Choroid plexus epithelial cell (primary cell): ENCODE data around the gene SLC34A3.

ENCODE experiments used
- DNase-seq: peaks from one replicate; pipeline ENCODE4 v3.0.0-alpha.2; 2010; ENCODE audit warnings: low read depth
- H3K4me3 ChIP-seq: 2 replicates; pipeline ENCODE4 v1.5.1; 2011; ENCODE audit warnings: low read depth, mild to moderate bottlenecking, control low read depth, low read length, moderate library complexity
- TF ChIP-seq, protein P1 (sequence below): conservative IDR thresholded peaks from 2 replicates; pipeline ENCODE4 v1.5.1; 2011; ENCODE audit warnings: low read depth, mild to moderate bottlenecking, control low read depth, inconsistent platforms, low read length, moderate library complexity

Gene SLC34A3

DNA sequence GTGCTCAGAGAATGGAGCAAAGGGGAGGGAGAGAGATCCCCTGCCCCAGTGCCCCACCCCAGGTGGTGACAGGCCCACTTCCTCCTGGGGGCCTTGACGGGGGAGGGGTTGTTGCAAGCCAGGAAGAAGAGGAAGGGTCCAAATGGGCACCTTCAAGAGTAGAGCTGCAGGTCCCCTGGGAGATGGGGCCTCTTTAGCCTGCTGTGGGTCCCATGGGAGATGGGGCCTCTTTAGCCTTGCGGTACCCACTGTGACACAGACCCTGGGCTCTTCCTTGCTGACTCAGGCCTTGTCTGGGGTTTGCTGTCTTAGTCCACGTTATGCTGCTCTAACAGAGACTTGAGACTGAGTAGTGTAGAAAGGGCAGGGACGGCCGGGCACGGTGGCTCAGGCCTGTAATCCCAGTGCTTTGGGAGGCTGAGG lies 37.2 kb downstream of the SLC34A3 start:
- TF ChIP-seq, protein P1, sequence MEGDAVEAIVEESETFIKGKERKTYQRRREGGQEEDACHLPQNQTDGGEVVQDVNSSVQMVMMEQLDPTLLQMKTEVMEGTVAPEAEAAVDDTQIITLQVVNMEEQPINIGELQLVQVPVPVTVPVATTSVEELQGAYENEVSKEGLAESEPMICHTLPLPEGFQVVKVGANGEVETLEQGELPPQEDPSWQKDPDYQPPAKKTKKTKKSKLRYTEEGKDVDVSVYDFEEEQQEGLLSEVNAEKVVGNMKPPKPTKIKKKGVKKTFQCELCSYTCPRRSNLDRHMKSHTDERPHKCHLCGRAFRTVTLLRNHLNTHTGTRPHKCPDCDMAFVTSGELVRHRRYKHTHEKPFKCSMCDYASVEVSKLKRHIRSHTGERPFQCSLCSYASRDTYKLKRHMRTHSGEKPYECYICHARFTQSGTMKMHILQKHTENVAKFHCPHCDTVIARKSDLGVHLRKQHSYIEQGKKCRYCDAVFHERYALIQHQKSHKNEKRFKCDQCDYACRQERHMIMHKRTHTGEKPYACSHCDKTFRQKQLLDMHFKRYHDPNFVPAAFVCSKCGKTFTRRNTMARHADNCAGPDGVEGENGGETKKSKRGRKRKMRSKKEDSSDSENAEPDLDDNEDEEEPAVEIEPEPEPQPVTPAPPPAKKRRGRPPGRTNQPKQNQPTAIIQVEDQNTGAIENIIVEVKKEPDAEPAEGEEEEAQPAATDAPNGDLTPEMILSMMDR, result no peak
- DNase-seq, result no peak
- no peak overlapping the region for H3K4me3 ChIP-seq

DNA sequence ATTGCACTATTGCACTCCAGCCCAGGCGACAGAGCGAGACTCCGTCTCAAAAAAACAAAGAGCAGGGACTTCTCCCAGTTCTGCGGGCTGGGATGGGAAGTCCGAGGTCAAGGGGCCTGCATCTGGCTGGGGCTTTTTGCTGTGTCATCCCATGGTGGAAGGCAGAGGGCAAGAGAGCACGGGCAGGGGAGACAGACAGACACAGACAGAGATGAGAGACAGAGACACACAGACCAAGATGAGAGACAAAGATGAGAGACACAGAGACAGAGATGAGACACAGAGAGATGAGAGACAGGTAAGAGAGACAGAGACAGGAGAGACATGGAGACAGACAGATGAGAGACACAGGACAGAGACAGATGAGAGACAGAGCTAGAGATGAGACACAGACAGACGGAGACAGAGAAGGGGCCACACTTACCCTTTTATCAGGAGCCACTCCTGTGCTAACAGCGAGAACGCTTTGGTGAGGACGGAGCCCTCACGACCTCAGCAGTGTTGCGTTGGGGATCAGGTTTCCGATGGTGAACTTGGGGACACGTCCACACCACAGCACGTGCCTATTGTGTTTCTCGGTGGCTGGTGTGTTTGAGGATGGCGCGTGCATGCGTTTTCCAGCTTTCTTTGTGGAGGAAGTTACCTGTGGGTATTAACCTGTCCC lies 38.0 kb downstream of the SLC34A3 start:
- peak; percentile 46 for DNase-seq
- H3K4me3 ChIP-seq, result no peak overlapping the region
- TF ChIP-seq, protein P1, result no peak

DNA sequence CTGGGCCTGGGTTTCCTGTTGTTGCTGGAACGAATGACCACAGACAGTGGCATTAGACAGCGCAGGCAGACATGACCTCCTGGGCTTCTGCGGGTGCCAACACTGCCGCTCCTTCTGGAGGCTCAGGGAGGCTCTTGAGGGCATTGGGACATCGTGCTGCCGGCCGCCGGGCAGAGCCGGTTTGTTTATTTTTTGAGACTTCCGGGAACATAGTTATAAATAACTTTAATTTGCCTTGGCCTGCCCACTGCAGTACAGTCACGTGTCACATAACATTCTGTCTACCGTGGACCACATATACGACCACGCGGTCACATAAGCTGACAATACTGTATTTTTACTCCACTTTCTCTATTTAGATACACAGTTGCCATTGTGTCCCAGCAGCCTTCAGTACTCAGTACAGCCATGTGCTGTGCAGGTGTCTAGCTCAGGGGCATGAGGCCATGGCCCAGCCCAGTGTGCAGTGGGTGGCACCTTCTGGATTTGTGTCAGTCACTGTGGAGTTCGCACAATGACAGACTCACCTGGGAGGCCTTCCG lies 38.6 kb downstream of the SLC34A3 start:
- TF ChIP-seq, protein P1, result no peak
- peak; percentile 62 for DNase-seq
- no peak overlapping the region for H3K4me3 ChIP-seq

DNA sequence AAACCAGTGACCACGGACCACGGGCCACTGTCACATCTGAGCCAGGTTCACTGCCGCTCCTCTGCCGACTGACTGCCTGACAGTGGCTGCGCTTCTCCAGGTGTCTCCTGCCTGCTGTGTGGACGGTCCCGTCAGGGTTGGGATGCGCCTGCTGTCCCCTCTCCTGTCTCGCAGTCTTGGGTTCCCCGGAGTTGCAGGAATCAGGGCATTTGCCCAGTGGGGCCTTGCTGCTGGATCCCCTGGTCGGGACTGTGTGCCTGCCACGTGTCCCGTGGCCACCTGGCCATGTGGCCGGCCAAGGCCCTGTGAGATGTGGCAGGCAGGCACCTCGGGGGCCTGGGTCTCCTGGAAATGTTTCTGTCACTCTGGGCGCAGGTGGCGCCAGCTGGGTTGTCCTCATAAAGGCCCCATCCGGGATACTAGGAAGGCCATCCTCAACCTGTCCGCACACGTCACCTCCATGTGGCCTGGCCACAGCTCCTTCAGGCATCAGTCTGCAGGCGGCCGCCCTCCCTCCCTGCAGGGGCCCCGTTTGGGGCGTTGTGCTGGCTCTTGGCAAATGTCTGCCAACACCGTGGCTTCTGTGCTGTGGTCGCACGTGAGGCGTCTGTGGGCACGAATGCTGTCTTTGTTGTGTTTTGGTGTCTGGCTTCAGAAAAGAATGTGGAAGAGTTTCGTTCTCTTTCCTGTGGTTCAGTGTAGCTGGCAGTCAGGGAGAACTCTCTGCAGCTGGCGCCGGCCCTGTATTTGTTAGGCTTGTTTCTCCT lies 40.4 kb downstream of the SLC34A3 start:
- H3K4me3 ChIP-seq, result no peak overlapping the region
- DNase-seq, result no peak
- TF ChIP-seq, protein P1, result no peak

DNA sequence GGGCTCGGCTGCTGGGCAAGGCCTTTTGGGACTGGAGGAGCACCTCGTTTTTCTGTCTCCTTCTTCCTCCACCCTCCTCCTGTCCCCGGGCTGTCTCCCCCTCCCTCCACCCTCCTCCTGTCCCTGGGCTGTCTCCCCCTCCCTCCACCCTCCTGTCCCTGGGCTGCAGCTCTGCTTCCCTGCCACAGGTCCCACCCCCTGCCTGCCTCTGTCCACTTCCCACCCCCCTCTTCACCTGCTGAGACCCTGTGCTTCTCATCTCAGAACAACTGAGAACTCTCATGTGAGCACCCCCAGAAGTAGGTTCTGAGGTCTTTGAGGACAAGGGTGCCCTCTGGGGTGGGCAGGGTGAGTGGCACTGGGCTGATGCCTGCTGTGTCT lies 41.0 kb downstream of the SLC34A3 start:
- no peak for DNase-seq
- TF ChIP-seq, protein P1, result no peak
- no peak overlapping the region for H3K4me3 ChIP-seq

DNA sequence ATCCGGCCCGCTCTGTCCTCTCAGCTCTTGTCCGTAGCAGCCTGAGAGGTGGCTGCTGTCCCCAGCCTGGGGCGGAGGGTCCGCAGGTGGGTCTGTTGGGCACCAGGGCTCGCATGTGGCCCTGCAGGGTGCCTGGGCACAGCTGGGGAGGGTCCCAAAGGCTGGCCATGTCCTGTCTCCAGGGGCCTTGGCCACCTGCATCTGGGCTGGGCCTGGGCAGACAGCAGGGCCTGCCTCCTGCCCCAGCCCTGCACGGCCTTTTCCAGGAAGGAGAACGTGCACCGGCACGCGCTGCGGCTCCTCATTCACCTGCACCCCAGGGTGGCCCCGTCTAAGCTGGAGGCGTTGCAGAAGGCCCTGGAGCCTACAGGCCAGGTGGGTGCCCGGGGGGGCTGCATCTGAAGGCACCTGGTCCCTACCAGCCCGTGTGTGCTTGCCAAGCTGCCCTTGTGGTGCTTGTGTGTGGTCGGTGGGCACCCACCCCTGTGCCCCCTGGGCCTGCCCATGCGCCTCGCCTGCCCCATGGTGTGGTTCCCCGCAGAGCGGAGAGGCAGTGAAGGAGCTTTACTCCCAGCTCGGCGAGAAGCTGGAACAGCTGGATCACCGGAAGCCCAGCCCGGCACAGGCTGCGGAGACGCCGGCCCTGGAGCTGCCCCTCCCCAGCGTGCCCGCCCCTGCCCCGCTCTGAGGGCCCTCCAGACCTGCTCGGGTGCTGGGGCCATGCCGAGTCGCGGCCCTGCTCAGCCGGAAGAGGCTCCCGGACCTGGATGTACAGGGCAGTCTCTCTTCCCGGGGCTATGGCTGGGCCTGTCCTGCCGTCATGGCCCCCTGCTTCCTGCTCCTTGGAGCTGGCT lies 41.8 kb downstream of the SLC34A3 start:
- TF ChIP-seq, protein P1, result no peak
- no peak for DNase-seq
- no peak overlapping the region for H3K4me3 ChIP-seq
